ENCODE data around the gene LENEP.

GRCh38 chr1:155012776-155013602 is 19.6 kb downstream of the LENEP start:
- TF ChIP-seq CTCF (IDR thresholded peaks at IDR 0.05) (no peak), POLR2A (IDR thresholded peaks at IDR 0.05) (no peak)

Data from heart left ventricle (tissue), 13 donors.